SU-DHL-6 (cell line): Measurements from ENCODE around the gene APBB2.

Experiments
- CTCF ChIP-seq: fragments of 200-600 bp; sonication (generic); IDR thresholded peaks from one replicate; pipeline ENCODE4 v1.5.1; 2017; ENCODE audit warnings: antibody characterized with exemption, mild to moderate bottlenecking, low read length, moderate library complexity; ENCODE audit not compliant: insufficient read depth, poor library complexity, severe bottlenecking
- EZH2phosphoT487 ChIP-seq: fragments of 200-600 bp; sonication (generic), shearing (Covaris generic); conservative IDR thresholded peaks from 2 replicates; pipeline ENCODE4 v1.6.1; 2018; ENCODE audit warnings: mild to moderate bottlenecking, antibody characterized with exemption, low read length, moderate library complexity, mixed read lengths

- TF ChIP-seq CTCF (no peak), EZH2phosphoT487 (no peak)
These were observed 163.2 kb downstream of the APBB2 start for GRCh38 chr4:41050880-41051775.
